ENCODE results near the gene MKI67.
A peak's percentile ranks its signal among the peaks of the same experiment; 100 is the strongest.

MKI67 gene

GRCh38 chr10:128125944-128126764, at the start of gene MKI67:
Gene MKI67, minus strand, starts transcription at chr10:128126423. Its CDS starts 756 bp downstream, at chr10:128125667.
- in situ Hi-C loops (cut with HindIII; ENCODE audit: low pct_ligation_motif_present, low sequenced_read_pairs) = no loop called here
- peak; percentile 86 for DNase-seq
- Histone ChIP-seq H3K27me3 (replicated peaks) (no peaks in the 10 kb centered on the region), H3K4me3 (ENCODE audit: low read depth, low read length) (peak within 1 kb of the TSS; percentile 80), H3K27ac (no peak within 1 kb of the TSS), H3K36me3 (replicated peaks) (no peaks in the 10 kb centered on the region)
- no peak for TF ChIP-seq CTCF (IDR thresholded peaks at IDR 0.05; ENCODE audit: low read depth, low read length, missing control alignments)

GRCh38 chr10:128174581-128175559, 48.6 kb upstream of the MKI67 start:
- Histone ChIP-seq H3K4me3 (ENCODE audit: low read depth, low read length) (no peak overlapping the region), H3K36me3 (replicated peaks) (no peaks in the 10 kb centered on the region), H3K27ac (no peak overlapping the region), H3K27me3 (replicated peaks) (no peaks in the 10 kb centered on the region)
- no peak for DNase-seq
- in situ Hi-C loops (cut with HindIII; ENCODE audit: low pct_ligation_motif_present, low sequenced_read_pairs) = no loop called here
- no peak for TF ChIP-seq CTCF (IDR thresholded peaks at IDR 0.05; ENCODE audit: low read depth, low read length, missing control alignments)

- Histone ChIP-seq H3K27me3 (replicated peaks) (no peaks in the 10 kb centered on the region), H3K27ac (no peak overlapping the region), H3K36me3 (replicated peaks) (no peaks in the 10 kb centered on the region), H3K4me3 (ENCODE audit: low read depth, low read length) (no peak overlapping the region)
- DNase-seq = peak; percentile 45
- TF ChIP-seq CTCF (IDR thresholded peaks at IDR 0.05; ENCODE audit: low read depth, low read length, missing control alignments) = no peak
- in situ Hi-C loops (cut with HindIII; ENCODE audit: low pct_ligation_motif_present, low sequenced_read_pairs) = no loop called here
These were observed 47.2 kb upstream of the MKI67 start for GRCh38 chr10:128173386-128173785.

- Histone ChIP-seq H3K36me3 (replicated peaks) (no peaks in the 10 kb centered on the region), H3K4me3 (ENCODE audit: low read depth, low read length) (no peak overlapping the region), H3K27me3 (replicated peaks) (no peaks in the 10 kb centered on the region), H3K27ac (no peak overlapping the region)
- TF ChIP-seq CTCF (IDR thresholded peaks at IDR 0.05; ENCODE audit: low read depth, low read length, missing control alignments) = no peak
- no peak for DNase-seq
- in situ Hi-C loops (cut with HindIII; ENCODE audit: low pct_ligation_motif_present, low sequenced_read_pairs) = no loop called here
These were observed 46.5 kb upstream of the MKI67 start for GRCh38 chr10:128172756-128173155.

GRCh38 chr10:128169811-128170379, 43.7 kb upstream of the MKI67 start:
- H3K27me3 ChIP-seq (replicated peaks) = no peaks in the 10 kb centered on the region
- DNase-seq = no peak
- in situ Hi-C loops (cut with HindIII; ENCODE audit: low pct_ligation_motif_present, low sequenced_read_pairs) = no loop called here
- no peak overlapping the region for H3K27ac ChIP-seq
- H3K4me3 ChIP-seq (ENCODE audit: low read depth, low read length) = no peak overlapping the region
- TF ChIP-seq CTCF (IDR thresholded peaks at IDR 0.05; ENCODE audit: low read depth, low read length, missing control alignments) = no peak
- H3K36me3 ChIP-seq (replicated peaks) = no peaks in the 10 kb centered on the region
